NT2/D1 (cell line): ENCODE results near the gene SLC6A11.

Source experiments
- DNase-seq: peaks from one replicate; pipeline ENCODE4 v3.0.0-alpha.2; 2011; ENCODE audit warnings: low read depth, low spot score
- H3K27me3 ChIP-seq: 2 replicates; pipeline ENCODE4 v1.6.0; 2011; ENCODE audit warnings: mild to moderate bottlenecking; ENCODE audit not compliant: insufficient read length, insufficient read depth
- H3K36me3 ChIP-seq: 2 replicates; pipeline ENCODE4 v1.6.1; 2011; ENCODE audit warnings: mild to moderate bottlenecking, low read length, mixed read lengths; ENCODE audit not compliant: insufficient read depth, insufficient read length
- H3K4me1 ChIP-seq: 2 replicates; pipeline ENCODE4 v1.5.1; 2011; ENCODE audit not compliant: insufficient read depth, insufficient read length
- H3K4me3 ChIP-seq: 2 replicates; pipeline ENCODE4 v1.5.1; 2011; ENCODE audit warnings: low read depth; ENCODE audit not compliant: insufficient read length
- H3K9ac ChIP-seq: 2 replicates; pipeline ENCODE4 v1.6.0; 2011; ENCODE audit warnings: low read depth; ENCODE audit not compliant: insufficient read length
- H3K9me3 ChIP-seq: 2 replicates; pipeline ENCODE4 v1.5.1; 2011; ENCODE audit warnings: mild to moderate bottlenecking, low read length; ENCODE audit not compliant: insufficient read depth
- SUZ12 ChIP-seq: IDR thresholded peaks from 2 replicates; pipeline ENCODE4 v1.6.1; 2011; ENCODE audit not compliant: insufficient read length, insufficient read depth; ENCODE audit errors: extremely low read depth
- YY1 ChIP-seq: IDR thresholded peaks from 2 replicates; pipeline ENCODE4 v1.6.1; 2011; ENCODE audit not compliant: insufficient read length, insufficient read depth
- ZNF274 ChIP-seq: IDR thresholded peaks from 2 replicates; pipeline ENCODE4 v1.6.1; 2011; ENCODE audit warnings: mild to moderate bottlenecking, low read depth, low read length

The SLC6A11 gene

GRCh38 chr3:10839167-10839566 lies 23.1 kb downstream of the SLC6A11 start:
- no peak for DNase-seq
- H3K4me1 ChIP-seq: peaks cover 4% of the 10 kb centered on the region
- H3K36me3 ChIP-seq: no peaks in the 10 kb centered on the region
- no peaks in the 10 kb centered on the region for H3K27me3 ChIP-seq
- H3K4me3 ChIP-seq: no peak overlapping the region
- no peaks in the 10 kb centered on the region for H3K9me3 ChIP-seq
- H3K9ac ChIP-seq: no peak overlapping the region
- TF ChIP-seq SUZ12: no peak
- TF ChIP-seq YY1: no peak
- TF ChIP-seq ZNF274: no peak

GRCh38 chr3:10841100-10841499 lies 25.1 kb downstream of the SLC6A11 start:
- H3K4me3 ChIP-seq: no peak overlapping the region
- H3K4me1 ChIP-seq: no peaks in the 10 kb centered on the region
- H3K9ac ChIP-seq: no peak overlapping the region
- H3K36me3 ChIP-seq: no peaks in the 10 kb centered on the region
- no peaks in the 10 kb centered on the region for H3K27me3 ChIP-seq
- no peak for TF ChIP-seq SUZ12
- no peaks in the 10 kb centered on the region for H3K9me3 ChIP-seq
- DNase-seq: no peak

GRCh38 chr3:10843378-10843777 lies 27.4 kb downstream of the SLC6A11 start:
- Histone ChIP-seq H3K4me3 (no peak overlapping the region), H3K9ac (no peak overlapping the region), H3K9me3 (no peaks in the 10 kb centered on the region), H3K27me3 (no peaks in the 10 kb centered on the region), H3K4me1 (no peaks in the 10 kb centered on the region), H3K36me3 (no peaks in the 10 kb centered on the region)
- TF ChIP-seq YY1 (no peak), ZNF274 (no peak), SUZ12 (no peak)
- no peak for DNase-seq

GRCh38 chr3:10845001-10845761 lies 29.2 kb downstream of the SLC6A11 start:
- Histone ChIP-seq H3K4me3 (no peak overlapping the region), H3K9ac (no peak overlapping the region), H3K27me3 (no peaks in the 10 kb centered on the region), H3K36me3 (no peaks in the 10 kb centered on the region), H3K9me3 (no peaks in the 10 kb centered on the region), H3K4me1 (no peaks in the 10 kb centered on the region)
- DNase-seq: no peak
- TF ChIP-seq ZNF274 (no peak), SUZ12 (no peak), YY1 (no peak)

- Histone ChIP-seq H3K9ac (no peak overlapping the region), H3K9me3 (no peaks in the 10 kb centered on the region), H3K4me3 (no peak overlapping the region), H3K27me3 (no peaks in the 10 kb centered on the region), H3K36me3 (no peaks in the 10 kb centered on the region), H3K4me1 (no peaks in the 10 kb centered on the region)
- no peak for DNase-seq
- TF ChIP-seq YY1 (no peak), ZNF274 (no peak), SUZ12 (no peak)
Observed at GRCh38 chr3:10845839-10846656, 30.0 kb downstream of the SLC6A11 start.

- H3K9ac ChIP-seq: no peak overlapping the region
- no peaks in the 10 kb centered on the region for H3K9me3 ChIP-seq
- no peaks in the 10 kb centered on the region for H3K36me3 ChIP-seq
- no peak for DNase-seq
- no peaks in the 10 kb centered on the region for H3K4me1 ChIP-seq
- TF ChIP-seq ZNF274 (no peak), YY1 (no peak)
- no peak overlapping the region for H3K4me3 ChIP-seq
- no peaks in the 10 kb centered on the region for H3K27me3 ChIP-seq
Observed at GRCh38 chr3:10846657-10846975, 30.6 kb downstream of the SLC6A11 start.

- Histone ChIP-seq H3K36me3 (no peaks in the 10 kb centered on the region), H3K9ac (no peak overlapping the region), H3K4me1 (no peaks in the 10 kb centered on the region), H3K4me3 (no peak overlapping the region), H3K9me3 (no peaks in the 10 kb centered on the region), H3K27me3 (no peaks in the 10 kb centered on the region)
- TF ChIP-seq YY1 (no peak), SUZ12 (no peak), ZNF274 (no peak)
- DNase-seq: no peak
Observed at GRCh38 chr3:10848261-10848660, 32.2 kb downstream of the SLC6A11 start.
